Mucosa of rectum (tissue), 2 donors: Measurements from ENCODE around the gene REC8.

Experiments used
- H3K27ac ChIP-seq, 2 donors: one replicate each; pipeline ENCODE4 v1.7.0; 2013; ENCODE audit warnings: inconsistent platforms in 2 of 2, low read depth in 2 of 2, low read length in 2 of 2
- H3K27me3 ChIP-seq, 2 donors: one replicate each; pipeline ENCODE4 v1.7.0; 2013; ENCODE audit warnings: low read length in 2 of 2; ENCODE audit not compliant: control insufficient read depth in 2 of 2, insufficient read depth in 2 of 2
- H3K36me3 ChIP-seq, 2 donors: one replicate each; pipeline ENCODE4 v1.7.0; 2013; ENCODE audit warnings: low read length in 2 of 2; ENCODE audit not compliant: control insufficient read depth in 2 of 2, insufficient read depth in 2 of 2
- H3K4me1 ChIP-seq, 2 donors: one replicate each; pipeline ENCODE4 v1.7.0; 2013; ENCODE audit warnings: low read length in 2 of 2, mild to moderate bottlenecking in 1 of 2; ENCODE audit not compliant: control insufficient read depth in 2 of 2, insufficient read depth in 2 of 2
- H3K4me3 ChIP-seq, 2 donors: one replicate each; pipeline ENCODE4 v1.7.0; 2013; ENCODE audit warnings: low read length in 2 of 2
- H3K9ac ChIP-seq, 2 donors: one replicate each; pipeline ENCODE4 v1.7.0; 2013; ENCODE audit warnings: low read length in 2 of 2, low read depth in 1 of 2, mild to moderate bottlenecking in 1 of 2
- H3K9me3 ChIP-seq, 2 donors: one replicate each; pipeline ENCODE4 v1.7.0; 2013; ENCODE audit warnings: low read length in 2 of 2; ENCODE audit not compliant: control insufficient read depth in 2 of 2
- donor health status: healthy.
- donor health status: Normal muscosa, but diverticular disease.

REC8 gene

DNA sequence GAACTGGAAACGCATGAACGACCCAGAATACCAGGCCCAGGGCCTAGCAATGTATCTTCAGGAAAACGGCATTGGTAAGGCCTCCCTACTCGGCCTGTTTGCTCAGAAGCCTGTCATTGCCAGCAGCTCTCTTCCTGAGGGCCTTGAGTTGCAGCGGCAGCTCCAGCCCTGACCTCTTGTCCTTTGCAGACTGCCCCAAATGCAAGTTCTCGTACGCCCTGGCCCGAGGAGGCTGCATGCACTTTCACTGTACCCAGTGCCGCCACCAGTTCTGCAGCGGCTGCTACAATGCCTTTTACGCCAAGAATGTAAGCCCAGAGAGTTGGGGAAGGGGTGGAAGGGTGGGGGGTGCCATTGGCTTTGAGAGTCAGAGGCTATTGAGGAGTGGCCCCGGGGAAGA is 14.5 kb upstream of the REC8 start:
- Histone ChIP-seq H3K9ac (no peak overlapping the region), H3K9me3 (no peaks in the 10 kb centered on the region), H3K27me3 (no peaks in the 10 kb centered on the region), H3K4me3 (no peak overlapping the region), H3K36me3 (peaks cover 46 to 55% of the 10 kb centered on the region in 2 donors), H3K4me1 (peaks cover 11 to 15% of the 10 kb centered on the region in 2 donors), H3K27ac (no peak overlapping the region)

DNA sequence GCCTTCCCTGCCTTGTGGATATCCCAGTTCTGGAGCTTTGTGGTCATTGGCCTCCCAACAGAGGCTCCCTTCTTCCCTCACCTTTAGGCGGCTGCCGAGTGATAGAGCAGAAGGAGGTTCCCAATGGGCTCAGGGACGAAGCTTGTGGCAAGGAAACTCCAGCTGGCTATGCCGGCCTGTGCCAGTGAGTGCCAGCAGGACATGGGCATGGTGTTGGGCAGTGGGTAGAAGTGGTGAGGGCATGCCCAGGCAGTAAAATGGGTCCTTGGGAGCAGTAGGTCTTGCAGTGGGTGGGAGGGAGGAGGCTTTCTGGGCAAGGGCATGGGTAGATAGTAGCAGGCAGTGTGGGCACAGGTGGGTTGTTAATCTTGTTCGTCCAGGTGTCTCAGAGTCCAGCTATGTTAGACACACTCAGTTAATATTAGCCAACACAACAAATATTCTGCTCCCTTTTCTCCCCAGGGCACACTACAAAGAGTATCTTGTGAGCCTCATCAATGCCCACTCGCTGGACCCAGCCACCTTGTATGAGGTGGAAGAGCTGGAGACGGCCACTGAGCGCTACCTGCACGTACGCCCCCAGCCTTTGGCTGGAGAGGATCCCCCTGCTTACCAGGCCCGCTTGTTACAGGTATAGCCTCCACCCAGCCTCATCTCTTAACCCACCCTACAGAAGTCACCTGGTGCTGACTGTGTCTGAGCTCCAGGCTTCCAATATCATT is 11.9 kb upstream of the REC8 start:
- no peak overlapping the region for H3K4me3 ChIP-seq
- peaks cover 16 to 19% of the 10 kb centered on the region in 2 donors for H3K4me1 ChIP-seq
- no peaks in the 10 kb centered on the region for H3K27me3 ChIP-seq
- H3K9me3 ChIP-seq, result no peaks in the 10 kb centered on the region
- peak overlapping the region; percentile 95 to 97 for H3K27ac ChIP-seq
- H3K36me3 ChIP-seq, result peaks cover 62 to 68% of the 10 kb centered on the region in 2 donors
- H3K9ac ChIP-seq, result no peak overlapping the region

DNA sequence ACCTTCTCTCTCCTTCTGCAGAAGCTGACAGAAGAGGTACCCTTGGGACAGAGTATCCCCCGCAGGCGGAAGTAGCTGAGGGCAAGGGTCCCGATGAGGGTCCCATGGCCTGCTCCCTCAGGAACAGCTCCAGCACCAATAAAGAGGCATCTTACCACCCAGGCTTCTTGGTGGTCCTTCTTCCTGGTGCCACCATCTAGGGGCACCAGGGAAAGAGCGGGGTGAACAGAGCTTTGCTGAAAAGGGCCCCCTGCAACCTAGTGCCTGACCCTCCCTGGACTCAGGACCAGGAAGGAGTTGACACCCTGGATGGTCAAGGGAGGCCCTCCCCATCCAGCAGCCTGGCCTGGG is 11.4 kb upstream of the REC8 start:
- Histone ChIP-seq H3K36me3 (peaks cover 62 to 68% of the 10 kb centered on the region in 2 donors), H3K9ac (peak overlapping the region; percentile 94 to 100), H3K27ac (peak overlapping the region; percentile 95 to 97)

DNA sequence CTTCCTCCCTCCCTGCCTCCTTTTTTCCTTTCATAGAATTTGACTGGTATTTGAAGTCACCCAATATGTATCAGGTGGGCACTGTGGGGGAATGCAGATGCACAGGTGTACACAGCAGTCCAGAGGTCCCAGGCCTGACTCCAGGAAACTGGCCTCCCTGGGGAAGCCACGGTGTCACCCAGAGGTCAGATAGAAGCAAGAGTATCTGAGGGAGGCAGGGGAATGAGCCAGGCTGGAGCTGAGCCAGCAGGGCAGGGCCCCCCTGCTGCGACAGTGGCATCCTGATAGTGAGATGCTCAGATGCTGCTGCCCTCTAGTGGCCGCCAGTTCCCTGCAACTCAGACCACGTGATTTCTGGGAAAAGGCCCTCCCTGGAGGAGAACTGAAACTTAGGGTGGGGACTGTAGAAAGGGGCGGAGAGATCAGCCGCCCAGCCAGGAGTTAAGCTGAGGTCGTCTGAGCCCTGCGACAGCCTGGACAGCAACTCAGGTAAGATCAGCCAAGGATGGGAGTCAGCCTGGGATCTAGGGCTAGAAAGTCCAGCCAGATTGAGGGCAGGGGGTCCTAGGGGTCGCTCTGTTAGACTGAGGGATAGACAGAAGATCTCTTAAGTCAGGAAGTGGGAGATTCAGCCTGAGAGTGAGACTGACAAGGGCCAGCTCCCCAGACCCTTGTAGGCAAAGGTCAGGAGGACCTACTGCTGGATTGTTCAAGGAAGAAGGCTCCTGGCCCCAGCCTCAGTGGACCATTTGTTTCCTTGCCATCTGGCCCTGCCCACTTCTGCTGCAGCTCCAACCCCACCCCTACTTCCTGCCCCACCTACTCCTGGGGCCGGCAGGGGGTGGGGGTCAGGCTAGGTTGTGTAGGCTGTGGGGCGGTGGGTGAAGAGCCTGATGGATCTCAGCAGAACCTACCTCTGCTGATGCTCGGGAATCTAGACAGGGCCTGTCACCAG is 10.8 kb upstream of the REC8 start, which contains the start of gene IRF9:
IRF9 (plus strand) TSS at position 416 of the 955 bp plus-strand sequence. CDS start 880 bp downstream, outside the sequence.
- Histone ChIP-seq H3K27me3 (no peaks in the 10 kb centered on the region), H3K9ac (peak within 1 kb of the TSS; percentile 94 to 100), H3K9me3 (no peaks in the 10 kb centered on the region), H3K27ac (peak within 1 kb of the TSS; percentile 95 to 97), H3K4me1 (peaks cover 16 to 19% of the 10 kb centered on the region in 2 donors), H3K4me3 (peak within 1 kb of the TSS; percentile 88 to 99), H3K36me3 (peaks cover 64 to 67% of the 10 kb centered on the region in 2 donors)

More for the DNA sequence above, 11.4 kb upstream of the REC8 start:
- no peaks in the 10 kb centered on the region for H3K27me3 ChIP-seq
- H3K4me1 ChIP-seq, result peaks cover 16 to 19% of the 10 kb centered on the region in 2 donors
- no peaks in the 10 kb centered on the region for H3K9me3 ChIP-seq
- peak overlapping the region in 1 of 2 donors; percentile 3 for H3K4me3 ChIP-seq

DNA sequence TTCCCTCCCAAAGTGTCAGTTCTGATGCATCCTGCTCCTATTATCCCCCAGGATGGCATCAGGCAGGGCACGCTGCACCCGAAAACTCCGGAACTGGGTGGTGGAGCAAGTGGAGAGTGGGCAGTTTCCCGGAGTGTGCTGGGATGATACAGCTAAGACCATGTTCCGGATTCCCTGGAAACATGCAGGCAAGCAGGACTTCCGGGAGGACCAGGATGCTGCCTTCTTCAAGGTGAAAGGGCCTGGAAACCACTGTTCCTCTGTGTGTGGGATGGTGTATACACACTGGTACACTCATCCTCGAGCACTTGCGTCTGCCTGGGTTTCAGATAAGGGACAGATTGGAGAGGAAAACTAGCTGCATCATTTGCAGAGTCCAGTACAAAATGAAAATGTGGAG is 9.8 kb upstream of the REC8 start:
- no peaks in the 10 kb centered on the region for H3K9me3 ChIP-seq
- no peaks in the 10 kb centered on the region for H3K27me3 ChIP-seq
- peaks cover 63 to 68% of the 10 kb centered on the region in 2 donors for H3K36me3 ChIP-seq
- H3K4me1 ChIP-seq, result peaks cover 16 to 19% of the 10 kb centered on the region in 2 donors
- H3K9ac ChIP-seq, result peak overlapping the region; percentile 32 to 94
- peak overlapping the region; percentile 88 to 99 for H3K4me3 ChIP-seq
- peak overlapping the region; percentile 95 to 97 for H3K27ac ChIP-seq

DNA sequence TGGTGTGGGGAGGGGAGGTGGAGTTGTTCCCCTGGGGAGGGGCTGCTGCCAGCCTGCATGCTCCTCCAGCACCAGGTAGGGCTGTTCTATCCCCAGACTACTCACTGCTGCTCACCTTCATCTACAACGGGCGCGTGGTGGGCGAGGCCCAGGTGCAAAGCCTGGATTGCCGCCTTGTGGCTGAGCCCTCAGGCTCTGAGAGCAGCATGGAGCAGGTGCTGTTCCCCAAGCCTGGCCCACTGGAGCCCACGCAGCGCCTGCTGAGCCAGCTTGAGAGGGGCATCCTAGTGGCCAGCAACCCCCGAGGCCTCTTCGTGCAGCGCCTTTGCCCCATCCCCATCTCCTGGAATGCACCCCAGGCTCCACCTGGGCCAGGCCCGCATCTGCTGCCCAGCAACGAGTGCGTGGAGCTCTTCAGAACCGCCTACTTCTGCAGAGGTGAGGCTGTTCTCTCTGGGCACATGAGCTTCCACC is 7.3 kb upstream of the REC8 start:
- Histone ChIP-seq H3K36me3 (peaks cover 57 to 60% of the 10 kb centered on the region in 2 donors), H3K4me3 (no peak overlapping the region), H3K27me3 (no peaks in the 10 kb centered on the region), H3K4me1 (peaks cover 16 to 19% of the 10 kb centered on the region in 2 donors), H3K9me3 (no peaks in the 10 kb centered on the region), H3K9ac (no peak overlapping the region), H3K27ac (no peak overlapping the region)

DNA sequence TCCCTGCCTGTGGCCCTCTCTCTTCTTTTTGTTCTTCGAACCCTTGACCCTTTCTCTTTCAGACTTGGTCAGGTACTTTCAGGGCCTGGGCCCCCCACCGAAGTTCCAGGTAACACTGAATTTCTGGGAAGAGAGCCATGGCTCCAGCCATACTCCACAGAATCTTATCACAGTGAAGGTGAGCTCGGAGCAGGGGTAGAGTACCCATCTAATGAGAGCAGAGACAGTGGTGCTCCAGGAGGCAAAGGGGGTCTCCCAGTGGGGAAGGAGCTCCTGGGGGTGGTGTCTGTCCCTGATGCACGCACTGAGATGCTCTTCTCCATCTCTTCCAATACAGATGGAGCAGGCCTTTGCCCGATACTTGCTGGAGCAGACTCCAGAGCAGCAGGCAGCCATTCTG is 6.1 kb upstream of the REC8 start:
- Histone ChIP-seq H3K36me3 (peaks cover 47 to 54% of the 10 kb centered on the region in 2 donors), H3K4me3 (no peak overlapping the region), H3K27me3 (no peaks in the 10 kb centered on the region), H3K4me1 (peaks cover 14% of the 10 kb centered on the region in 2 donors), H3K27ac (no peak overlapping the region), H3K9me3 (no peaks in the 10 kb centered on the region), H3K9ac (no peak overlapping the region)

DNA sequence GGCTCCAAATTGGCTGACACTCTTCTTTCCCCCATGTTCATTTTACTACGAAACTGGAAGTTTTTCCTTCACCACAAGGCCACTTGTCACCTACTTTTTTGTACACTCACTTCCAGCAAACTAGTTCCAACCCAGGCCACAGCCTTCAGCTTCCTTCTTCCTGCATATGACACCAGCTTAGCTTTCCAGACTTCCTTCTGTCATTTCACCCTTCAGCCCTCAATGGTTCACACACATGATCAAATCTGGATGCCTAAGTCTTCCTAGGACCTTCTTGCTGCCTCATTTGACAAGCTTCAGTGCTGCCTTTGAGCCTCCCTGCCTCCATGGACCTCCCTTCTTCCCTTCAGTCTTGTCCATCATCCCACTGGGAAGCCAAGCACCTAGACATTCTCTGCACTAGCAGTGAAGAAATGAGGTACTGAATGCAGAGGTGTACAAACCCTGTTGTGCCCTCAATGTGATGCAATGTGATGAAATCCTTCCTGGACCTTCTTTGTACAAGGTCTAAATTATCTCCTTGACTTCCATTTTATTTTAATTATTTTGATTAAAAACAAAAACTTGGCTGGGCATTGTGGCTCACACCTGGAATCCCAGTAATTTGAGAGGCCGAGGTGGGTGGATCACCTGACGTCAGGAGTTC is 4.3 kb upstream of the REC8 start:
- peaks cover 45 to 54% of the 10 kb centered on the region in 2 donors for H3K36me3 ChIP-seq
- H3K4me1 ChIP-seq, result peaks cover 0 to 8% of the 10 kb centered on the region in 2 donors
- H3K9ac ChIP-seq, result no peak overlapping the region
- no peak overlapping the region for H3K4me3 ChIP-seq
- no peaks in the 10 kb centered on the region for H3K27me3 ChIP-seq
- no peak overlapping the region for H3K27ac ChIP-seq
- H3K9me3 ChIP-seq, result no peaks in the 10 kb centered on the region

DNA sequence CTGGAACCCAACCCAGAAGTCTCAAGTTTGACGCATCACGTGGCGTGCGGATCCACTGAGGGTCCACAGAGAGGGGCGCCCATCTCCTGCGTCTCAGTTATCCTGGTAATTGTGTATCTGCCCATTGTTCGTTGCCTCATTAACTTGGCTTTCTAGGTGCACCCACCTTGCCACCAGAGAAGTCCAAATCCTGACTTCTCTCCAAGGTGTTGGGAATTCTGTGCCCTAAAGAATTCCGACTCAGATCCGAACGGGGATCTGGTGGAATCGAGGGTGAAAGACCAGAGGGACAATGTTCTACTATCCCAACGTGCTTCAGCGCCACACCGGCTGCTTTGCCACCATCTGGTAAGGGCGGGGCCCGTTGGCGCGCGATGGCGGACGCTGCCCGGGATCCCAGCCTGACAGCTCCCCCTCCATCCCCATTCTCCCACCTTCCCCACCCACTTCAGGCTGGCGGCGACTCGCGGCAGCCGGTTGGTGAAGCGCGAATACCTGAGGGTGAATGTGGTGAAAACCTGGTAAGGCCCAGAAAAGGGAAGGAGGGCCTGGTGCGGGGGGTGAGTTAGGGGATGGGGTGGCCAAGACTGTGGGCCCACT is 481 bp downstream of the REC8 start:
- Histone ChIP-seq H3K36me3 (peaks cover 13 to 27% of the 10 kb centered on the region in 2 donors), H3K4me3 (peak overlapping the region; percentile 6 to 44), H3K9me3 (no peaks in the 10 kb centered on the region), H3K4me1 (no peaks in the 10 kb centered on the region), H3K27ac (no peak overlapping the region), H3K27me3 (no peaks in the 10 kb centered on the region), H3K9ac (no peak overlapping the region)
